ENCODE data around the gene DNPH1. TPM values are rescaled to one million over a fixed set of nuclear protein-coding genes. Genes with fewer than 3 reads are reported as not detected.

The DNPH1 gene
- total RNA-seq, 1 donor from 2014 or later = 80.4 TPM

GRCh38 chr6:43219119-43219518 lies 10.2 kb downstream of the DNPH1 start:
- no peak for DNase-seq (ENCODE audit: low spot score)
- ATAC-seq = no peak

GRCh38 chr6:43217351-43217750 lies 11.9 kb downstream of the DNPH1 start:
- ATAC-seq = no peak

DNA sequence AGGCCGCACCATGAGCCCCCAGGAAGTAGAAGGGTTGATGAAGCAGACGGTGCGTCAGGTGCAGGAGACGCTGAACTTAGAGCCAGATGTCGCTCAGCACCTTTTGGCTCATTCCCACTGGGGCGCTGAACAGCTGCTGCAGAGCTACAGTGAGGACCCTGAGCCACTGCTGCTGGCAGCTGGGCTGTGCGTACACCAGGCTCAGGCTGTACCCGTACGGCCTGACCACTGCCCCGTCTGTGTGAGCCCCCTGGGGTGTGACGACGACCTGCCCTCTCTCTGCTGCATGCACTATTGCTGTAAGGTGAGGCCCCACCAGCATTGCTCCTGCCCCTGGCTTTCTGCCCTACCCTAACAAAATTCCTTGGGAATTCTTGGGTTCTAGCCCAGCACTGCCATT lies 13.1 kb downstream of the DNPH1 start:
- ATAC-seq = no peak
- DNase-seq (ENCODE audit: low spot score) = no peak

More at GRCh38 chr6:43217351-43217750, 11.9 kb downstream of the DNPH1 start:
- no peak for DNase-seq (ENCODE audit: low spot score)

DNA sequence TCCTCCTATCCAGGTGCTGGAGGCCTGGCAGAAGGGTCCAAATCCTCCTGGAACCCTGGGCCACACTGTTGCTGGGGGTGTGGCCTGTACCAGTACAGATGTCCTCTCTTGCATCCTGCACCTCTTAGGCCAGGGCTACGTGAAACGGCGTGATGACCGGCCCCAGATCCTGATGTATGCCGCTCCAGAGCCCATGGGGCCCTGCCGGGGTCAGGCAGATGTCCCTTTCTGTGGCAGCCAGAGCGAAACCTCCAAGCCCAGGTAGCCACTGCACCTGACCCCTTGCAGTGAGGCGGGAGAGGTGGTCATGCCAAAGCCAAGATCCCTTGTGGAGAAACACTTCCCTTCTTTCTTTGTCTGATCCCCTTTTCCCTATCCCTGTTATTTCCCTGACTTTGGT lies 14.2 kb downstream of the DNPH1 start:
- DNase-seq (ENCODE audit: low spot score) (no peak), ATAC-seq (no peak)

- no peak for ATAC-seq
- no peak for DNase-seq (ENCODE audit: low spot score)
These were observed 15.8 kb downstream of the DNPH1 start for GRCh38 chr6:43213431-43213830.

GRCh38 chr6:43211955-43212354 lies 17.3 kb downstream of the DNPH1 start:
- DNase-seq (ENCODE audit: low spot score) (no peak), ATAC-seq (no peak)

DNA sequence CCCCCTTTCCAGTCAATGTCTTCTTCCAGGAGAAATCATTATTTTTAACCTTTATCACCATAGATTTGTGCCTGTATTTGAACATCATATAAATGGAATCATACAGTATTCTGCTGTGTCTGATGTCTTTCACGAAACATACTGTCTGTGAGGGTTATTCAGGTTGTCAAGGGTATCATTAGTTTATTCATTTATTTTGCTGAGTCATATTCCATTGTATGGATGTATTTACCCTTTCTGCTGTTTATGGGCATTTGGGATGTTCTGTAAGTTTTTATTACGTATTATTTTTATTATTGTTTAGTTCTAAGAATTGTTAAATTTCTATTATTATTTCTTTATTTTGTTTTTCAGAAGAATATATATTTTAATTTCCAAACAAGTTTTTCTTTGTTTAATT lies 22.0 kb downstream of the DNPH1 start:
- ATAC-seq (no peak), DNase-seq (ENCODE audit: low spot score) (no peak)

GRCh38 chr6:43205849-43206248 lies 23.4 kb downstream of the DNPH1 start:
- no peak for ATAC-seq
- DNase-seq (ENCODE audit: low spot score) = no peak

- ATAC-seq = no peak
These were observed 24.8 kb downstream of the DNPH1 start for GRCh38 chr6:43204271-43205105.

DNA sequence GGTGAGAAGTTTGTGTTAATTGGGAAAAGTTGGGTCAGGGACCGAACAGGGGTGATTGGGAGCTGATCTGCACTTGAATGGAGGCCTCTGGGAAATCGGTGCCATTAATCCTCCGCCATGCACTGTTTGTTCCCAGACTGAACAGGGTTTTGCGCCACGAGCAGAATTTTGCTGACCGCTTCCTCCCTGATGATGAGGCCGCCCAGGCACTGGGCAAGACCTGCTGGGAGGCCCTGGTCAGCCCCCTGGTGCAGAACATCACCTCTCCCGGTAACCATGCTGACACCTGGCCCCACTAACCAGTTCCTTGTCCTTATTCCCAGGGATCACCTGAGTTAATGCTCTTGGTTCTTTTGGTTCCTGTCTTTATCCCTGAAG lies 25.6 kb downstream of the DNPH1 start:
- DNase-seq (ENCODE audit: low spot score) = no peak
- no peak for ATAC-seq

More at GRCh38 chr6:43204271-43205105, 24.8 kb downstream of the DNPH1 start:
- no peak for DNase-seq (ENCODE audit: low spot score)

DNA sequence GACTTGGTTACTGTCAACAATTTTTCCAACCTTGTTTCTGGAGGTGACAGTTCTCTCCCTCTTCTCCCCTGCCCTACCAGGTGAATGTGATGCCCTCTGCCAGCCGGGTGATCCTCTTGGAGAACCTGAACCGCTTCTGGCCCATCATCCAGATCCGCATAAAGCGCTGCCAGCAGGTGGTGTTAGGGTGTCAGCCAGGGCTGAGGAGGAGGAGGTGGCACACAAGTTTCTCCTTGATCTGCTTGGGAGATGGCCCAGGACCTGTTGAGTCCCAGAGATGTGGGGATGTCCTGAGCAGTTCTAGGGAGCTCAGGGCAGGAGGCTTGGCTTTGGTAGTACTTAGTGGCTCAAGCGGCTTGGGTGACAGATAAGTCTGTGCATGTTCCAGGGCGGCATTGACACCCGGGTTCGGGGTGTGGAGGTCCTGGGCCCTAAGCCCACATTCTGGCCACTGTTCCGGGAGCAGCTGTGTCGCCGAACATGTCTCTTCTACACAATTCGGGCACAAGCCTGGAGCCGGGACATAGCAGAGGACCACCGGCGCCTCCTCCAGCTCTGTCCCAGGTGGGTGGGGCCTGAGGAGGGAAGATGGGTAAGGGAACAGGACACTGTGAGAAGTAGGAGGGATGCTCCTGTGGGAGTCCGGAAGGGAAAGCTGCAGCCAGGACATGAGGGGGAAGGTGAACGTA lies 26.1 kb downstream of the DNPH1 start:
- DNase-seq (ENCODE audit: low spot score) = no peak
- no peak for ATAC-seq

- ATAC-seq (no peak), DNase-seq (ENCODE audit: low spot score) (no peak)
These were observed 26.8 kb downstream of the DNPH1 start for GRCh38 chr6:43202451-43202850.

GRCh38 chr6:43200541-43200940 lies 28.7 kb downstream of the DNPH1 start:
- no peak for ATAC-seq

GRCh38 chr6:43199912-43200311 lies 29.4 kb downstream of the DNPH1 start:
- DNase-seq (ENCODE audit: low spot score) (no peak), ATAC-seq (no peak)

More at GRCh38 chr6:43200541-43200940, 28.7 kb downstream of the DNPH1 start:
- no peak for DNase-seq (ENCODE audit: low spot score)

GRCh38 chr6:43196337-43196736 lies 32.9 kb downstream of the DNPH1 start:
- DNase-seq (ENCODE audit: low spot score) = no peak
- no peak for ATAC-seq

DNA sequence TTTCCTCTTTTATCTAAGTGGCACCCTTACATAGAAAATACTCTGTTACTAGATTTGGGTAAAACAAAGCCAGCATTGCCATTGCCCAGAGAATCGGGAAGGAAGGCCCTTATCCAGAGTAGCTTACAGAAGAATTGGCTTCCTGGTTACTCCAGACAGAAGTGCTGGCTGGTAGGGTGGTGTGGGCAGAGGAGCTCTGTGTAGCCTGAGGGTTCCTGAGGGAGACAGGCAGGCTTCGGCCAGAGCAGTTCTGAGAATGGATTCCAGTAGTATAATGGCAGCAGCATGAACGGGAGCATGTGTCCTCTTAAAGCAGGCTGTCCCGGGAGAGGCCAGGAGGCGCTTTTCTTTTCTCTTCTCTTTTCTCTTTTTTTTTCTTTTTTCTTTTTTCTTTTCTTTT lies 35.4 kb downstream of the DNPH1 start:
- ATAC-seq (no peak), DNase-seq (ENCODE audit: low spot score) (no peak)

- ATAC-seq (no peak), DNase-seq (ENCODE audit: low spot score) (no peak)
These were observed 36.4 kb downstream of the DNPH1 start for GRCh38 chr6:43192911-43193310.

DNA sequence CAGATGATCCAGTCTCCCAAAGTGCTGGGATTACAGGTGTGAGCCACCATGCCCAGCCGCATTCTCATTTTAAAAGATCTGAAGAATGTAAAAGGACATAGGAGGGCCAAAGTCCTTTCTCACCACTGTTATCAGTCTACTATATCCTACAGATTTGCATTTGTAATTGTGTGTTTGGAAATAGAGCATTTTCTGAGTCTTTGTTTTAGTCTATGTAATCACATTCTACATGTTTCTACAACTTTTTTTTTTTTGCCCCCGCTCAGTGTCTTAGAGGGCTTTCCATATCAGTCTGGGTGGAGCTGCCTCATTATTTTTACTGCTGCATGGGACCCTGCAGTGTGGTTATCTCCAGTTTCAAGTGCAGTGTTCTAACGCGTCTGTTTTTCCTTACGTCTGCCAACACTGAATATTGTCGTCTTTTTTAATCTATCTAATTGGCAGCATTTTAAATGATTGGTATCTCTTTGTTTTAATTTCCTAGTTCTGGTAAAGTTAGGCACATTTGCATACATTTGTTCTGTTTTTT lies 39.4 kb downstream of the DNPH1 start:
- DNase-seq (ENCODE audit: low spot score) (no peak), ATAC-seq (no peak)

DNA sequence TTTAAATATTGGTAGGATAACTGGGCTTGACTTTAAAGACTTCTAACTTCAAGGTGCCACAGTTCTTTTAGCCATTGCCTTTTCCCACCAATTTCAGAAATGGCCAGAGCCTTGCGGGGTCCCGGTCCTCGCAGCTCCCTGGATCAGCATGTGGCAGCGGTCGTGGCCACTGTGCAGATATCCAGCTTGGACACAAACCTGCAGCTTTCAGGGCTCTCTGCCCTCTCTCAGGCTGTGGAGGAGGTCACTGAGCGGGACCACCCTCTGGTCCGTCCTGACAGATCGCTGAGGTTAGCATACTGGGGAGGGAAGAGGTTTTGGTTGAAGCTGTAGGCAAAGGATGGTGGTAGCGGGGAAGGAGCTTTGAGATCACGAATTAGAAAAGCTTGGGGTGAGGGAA lies 40.9 kb downstream of the DNPH1 start:
- ATAC-seq = no peak
- no peak for DNase-seq (ENCODE audit: low spot score)

- DNase-seq (ENCODE audit: low spot score) (no peak), ATAC-seq (no peak)
These were observed 41.5 kb downstream of the DNPH1 start for GRCh38 chr6:43187821-43188220.

DNA sequence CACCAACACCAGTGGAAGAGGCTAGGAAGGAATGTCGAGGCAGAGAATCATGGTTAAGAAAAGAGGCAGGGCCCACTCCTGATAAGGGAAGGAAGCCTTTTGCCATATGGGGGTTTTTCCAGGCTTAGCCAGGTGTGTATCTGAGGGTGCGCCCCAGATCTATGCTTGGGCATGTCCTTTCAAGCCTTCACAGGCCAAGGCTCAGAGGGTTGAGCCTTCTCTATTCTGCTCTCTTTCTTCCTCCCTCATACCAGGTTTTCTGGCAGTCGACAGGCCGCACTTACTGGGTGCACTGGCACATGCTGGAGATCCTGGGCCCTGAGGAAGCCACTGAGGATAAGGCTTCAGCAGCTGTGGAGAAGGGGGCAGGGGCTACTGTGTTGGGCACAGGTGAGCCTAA lies 42.6 kb downstream of the DNPH1 start:
- ATAC-seq = no peak
- DNase-seq (ENCODE audit: low spot score) = no peak

DNA sequence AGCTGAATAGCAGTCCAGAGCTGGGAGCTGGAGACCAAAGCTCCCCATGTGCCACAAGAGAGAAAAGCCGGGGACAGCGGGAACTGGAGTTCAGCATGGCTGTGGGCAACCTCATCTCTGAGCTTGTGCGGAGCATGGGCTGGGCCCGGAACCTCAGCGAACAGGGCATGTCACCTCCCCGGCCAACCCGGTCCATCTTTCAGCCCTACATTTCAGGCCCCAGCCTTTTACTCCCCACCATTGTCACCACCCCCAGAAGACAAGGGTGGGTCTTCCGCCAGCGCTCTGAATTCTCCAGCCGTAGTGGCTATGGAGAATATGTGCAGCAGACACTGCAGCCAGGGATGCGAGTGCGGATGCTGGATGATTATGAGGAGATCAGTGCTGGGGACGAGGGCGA lies 43.3 kb downstream of the DNPH1 start:
- ATAC-seq = no peak
- DNase-seq (ENCODE audit: low spot score) = no peak
